Activated T-cell treated with anti-CD3 and anti-CD28 coated beads for 24 hours (primary cell): ENCODE measurements around the gene FFAR1.
"Not testable (repeated sequence)": the region's sequence is repeated elsewhere in the genome, so short reads cannot be mapped to it uniquely, and the experiment has no call there.

Source experiments
- DNase-seq: peaks from one replicate; pipeline ENCODE4 v3.0.0-alpha.2; 2020; ENCODE audit warnings: low read depth

The FFAR1 gene

DNA sequence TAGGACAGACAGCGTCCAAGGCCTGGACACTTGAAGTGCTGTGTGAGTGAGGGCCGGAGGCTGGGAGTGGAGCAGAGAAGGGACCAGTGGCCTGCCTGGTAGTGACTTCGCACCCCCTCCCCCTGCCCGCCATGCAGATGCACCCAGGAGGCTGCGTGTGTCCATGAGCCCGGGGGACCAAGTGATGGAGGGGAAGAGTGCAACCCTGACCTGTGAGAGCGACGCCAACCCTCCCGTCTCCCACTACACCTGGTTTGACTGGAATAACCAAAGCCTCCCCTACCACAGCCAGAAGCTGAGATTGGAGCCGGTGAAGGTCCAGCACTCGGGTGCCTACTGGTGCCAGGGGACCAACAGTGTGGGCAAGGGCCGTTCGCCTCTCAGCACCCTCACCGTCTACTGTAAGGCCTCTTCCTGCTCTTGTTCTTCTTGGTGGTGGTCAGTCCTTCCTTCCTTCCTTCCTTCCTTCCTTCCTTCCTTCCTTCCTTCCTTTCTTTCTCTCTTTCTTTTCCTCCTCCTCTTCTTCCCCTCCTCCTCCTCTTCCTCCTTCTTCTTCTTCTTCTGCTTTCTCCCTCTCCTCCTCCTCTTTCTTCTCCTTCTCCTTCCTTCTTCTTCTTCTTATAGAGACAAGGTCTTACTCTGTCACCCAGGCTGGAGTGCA is 6.0 kb upstream of the FFAR1 start:
- no peak for DNase-seq

DNA sequence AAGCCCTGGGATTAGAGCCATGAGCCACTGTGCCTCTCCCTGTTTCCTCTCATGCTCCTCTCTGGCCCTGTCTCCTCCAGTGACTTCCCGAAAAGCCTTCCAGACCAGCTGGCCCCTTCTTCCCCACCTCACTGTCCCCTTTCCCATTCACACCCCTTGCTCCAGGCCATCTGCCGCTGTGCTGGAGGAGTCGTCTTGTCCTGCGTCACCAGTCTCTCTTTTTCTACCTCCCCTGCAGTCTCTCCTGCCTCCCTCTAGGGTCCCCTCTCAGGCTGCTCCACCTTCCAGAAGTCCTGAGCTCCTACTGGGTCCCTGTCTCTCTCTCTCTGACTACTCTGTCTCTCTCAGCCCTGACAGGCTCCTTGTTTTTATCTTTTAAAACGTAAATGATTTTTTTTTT is 5.3 kb upstream of the FFAR1 start:
- DNase-seq, result no peak

GRCh38 chr19:35344511-35345031 is 3.1 kb upstream of the FFAR1 start:
- no peak for DNase-seq

DNA sequence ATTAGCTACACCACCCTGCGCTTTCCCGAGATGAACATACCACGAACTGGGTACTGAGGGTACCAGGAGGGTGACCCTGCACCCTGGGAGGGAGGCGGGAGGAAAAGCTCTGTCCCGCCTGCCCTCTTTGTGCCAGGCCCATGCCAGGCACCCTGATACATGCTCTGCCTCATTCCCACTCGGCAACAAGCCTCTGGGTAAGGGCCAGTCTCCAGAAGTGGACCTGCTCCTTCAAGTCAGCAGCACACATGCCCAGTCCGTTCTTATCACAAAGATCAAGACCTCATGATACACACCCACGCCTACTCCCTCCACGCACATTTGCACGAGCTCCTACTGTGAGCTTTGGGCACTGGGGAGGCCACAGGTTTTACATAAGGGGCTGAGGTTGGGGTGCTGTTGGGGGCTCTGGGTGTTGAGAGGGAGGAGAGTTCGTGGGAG is 2.0 kb upstream of the FFAR1 start:
- no peak for DNase-seq

DNA sequence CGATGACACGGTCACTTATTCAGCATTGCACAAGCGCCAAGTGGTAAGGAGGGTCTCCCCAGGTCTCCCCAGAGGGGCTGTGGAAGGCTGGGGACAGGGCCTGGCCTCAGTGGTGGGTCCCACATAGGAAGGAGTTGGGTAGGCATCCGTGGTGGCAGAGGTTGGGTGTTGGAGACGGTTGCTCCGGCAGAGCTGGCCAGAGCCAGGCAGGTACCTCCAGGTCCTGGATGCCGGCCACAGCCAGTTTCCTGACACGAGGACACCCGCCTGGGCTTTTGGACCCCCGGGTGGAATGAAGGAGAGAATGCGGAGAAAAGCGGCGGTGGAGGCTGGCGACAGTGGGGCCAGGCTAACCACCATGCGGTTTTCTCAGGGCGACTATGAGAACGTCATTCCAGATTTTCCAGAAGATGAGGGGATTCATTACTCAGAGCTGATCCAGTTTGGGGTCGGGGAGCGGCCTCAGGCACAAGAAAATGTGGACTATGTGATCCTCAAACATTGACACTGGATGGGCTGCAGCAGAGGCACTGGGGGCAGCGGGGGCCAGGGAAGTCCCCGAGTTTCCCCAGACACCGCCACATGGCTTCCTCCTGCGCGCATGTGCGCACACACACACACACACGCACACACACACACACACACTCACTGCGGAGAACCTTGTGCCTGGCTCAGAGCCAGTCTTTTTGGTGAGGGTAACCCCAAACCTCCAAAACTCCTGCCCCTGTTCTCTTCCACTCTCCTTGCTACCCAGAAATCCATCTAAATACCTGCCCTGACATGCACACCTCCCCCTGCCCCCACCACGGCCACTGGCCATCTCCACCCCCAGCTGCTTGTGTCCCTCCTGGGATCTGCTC is 1.3 kb upstream of the FFAR1 start:
- peak; percentile 59 for DNase-seq

GRCh38 chr19:35347930-35348298 is 212 bp downstream of the FFAR1 start:
- DNase-seq, result no peak

DNA sequence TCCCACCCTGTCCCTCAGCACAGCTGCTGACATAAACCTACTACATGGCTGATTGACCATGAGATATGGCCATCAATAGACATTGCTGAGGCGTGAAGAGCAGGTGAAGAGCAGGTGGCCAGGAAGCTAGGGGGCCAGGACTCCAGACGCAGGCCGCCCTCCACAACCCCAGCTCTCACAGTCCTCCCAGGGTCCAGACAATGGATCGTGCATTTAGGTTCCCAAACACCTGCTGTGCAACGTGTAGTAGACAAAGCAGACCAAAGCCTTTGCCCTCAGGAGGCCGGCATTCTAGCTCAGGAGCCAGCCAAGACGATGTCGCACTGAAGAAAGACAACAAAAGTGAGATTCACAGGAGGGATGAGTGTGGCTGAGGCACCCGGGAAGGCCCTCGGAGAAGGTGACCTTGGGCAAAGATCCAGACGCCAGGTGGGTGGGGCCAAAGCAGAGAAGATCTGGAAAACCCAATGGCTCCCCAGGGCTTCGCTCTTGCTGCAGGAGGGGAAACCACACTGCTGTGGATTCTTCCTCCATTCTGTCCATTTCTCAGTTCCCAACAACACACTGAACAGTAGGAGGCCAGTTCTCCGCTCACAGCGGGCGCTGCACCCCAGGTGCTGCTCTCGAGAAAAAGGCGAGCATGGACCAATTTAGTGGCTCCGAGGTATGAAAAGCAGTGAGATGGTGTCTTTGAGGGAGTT is 1.4 kb downstream of the FFAR1 start:
- no peak for DNase-seq

GRCh38 chr19:35349614-35350521 is 2.2 kb downstream of the FFAR1 start:
- DNase-seq, result no peak

DNA sequence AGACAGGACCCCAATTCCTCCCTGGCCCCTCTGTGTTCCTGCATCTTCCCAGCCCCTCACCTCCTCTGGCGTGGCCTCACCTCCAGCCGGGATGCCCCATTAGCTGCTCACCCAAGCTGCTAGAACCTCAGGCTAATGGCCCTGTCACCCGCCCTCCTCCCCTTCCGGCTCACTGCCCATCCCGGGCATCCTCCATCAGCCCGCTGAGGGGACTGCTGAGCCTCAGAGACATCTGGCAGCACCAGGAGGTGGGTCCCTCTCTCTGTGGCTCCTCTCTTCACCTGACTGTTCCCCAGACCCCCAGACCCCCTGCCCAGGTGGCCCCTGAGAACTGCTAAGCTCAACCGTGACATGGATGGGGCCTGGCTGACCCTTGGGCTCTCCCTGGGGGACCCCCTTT is 2.9 kb downstream of the FFAR1 start:
- no peak for DNase-seq

DNA sequence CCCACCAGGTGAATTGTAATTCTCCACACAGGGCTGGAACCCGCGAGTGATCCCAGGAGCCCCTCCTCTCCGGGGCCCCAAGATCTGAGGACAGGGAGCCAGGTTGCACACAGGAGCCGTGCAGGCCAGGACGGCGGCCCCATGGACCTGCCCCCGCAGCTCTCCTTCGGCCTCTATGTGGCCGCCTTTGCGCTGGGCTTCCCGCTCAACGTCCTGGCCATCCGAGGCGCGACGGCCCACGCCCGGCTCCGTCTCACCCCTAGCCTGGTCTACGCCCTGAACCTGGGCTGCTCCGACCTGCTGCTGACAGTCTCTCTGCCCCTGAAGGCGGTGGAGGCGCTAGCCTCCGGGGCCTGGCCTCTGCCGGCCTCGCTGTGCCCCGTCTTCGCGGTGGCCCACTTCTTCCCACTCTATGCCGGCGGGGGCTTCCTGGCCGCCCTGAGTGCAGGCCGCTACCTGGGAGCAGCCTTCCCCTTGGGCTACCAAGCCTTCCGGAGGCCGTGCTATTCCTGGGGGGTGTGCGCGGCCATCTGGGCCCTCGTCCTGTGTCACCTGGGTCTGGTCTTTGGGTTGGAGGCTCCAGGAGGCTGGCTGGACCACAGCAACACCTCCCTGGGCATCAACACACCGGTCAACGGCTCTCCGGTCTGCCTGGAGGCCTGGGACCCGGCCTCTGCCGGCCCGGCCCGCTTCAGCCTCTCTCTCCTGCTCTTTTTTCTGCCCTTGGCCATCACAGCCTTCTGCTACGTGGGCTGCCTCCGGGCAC is 3.9 kb downstream of the FFAR1 start:
- DNase-seq, result no peak

DNA sequence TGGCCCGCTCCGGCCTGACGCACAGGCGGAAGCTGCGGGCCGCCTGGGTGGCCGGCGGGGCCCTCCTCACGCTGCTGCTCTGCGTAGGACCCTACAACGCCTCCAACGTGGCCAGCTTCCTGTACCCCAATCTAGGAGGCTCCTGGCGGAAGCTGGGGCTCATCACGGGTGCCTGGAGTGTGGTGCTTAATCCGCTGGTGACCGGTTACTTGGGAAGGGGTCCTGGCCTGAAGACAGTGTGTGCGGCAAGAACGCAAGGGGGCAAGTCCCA is 4.4 kb downstream of the FFAR1 start:
- DNase-seq, result no peak

DNA sequence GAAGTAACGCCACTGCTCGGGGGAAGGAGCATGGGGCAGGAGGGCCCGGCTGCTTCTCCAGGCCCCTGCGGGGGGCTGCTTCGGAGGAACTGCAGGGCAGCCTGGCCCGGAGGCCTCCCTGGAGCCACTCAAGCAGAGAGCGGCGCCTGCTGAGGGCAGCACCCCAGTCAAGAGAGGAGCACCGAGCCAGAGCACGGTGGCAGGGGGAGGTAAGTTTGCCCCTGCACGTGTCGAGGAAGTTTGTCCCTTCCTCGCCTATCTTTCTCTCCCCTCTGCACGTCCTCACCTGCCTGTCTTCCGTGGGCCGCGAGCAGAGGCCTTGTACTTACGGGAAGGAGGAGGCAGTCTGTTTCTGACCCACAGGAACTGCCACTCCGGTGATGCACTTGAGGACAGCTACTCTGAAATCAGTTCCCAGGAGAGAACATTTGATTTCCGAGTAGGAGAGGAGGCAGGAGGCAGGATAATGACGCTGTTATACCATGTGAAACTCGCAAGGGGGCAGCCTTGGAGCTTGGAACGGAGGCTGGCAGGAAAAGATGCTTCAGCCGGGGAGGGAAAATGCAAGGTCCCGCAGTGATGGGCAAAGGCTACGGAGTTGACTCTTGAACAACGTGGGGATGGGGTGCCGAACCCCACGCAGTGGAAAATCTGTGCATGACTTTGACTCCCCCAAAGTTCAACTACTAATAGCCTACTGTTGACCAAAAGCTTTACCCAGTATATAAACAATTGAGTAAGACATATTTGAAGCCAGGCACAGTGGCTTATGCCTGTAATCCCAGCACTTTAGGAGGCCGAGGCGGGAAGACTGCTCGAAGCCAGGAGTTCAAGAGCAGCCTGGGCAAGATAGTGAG is 5.0 kb downstream of the FFAR1 start:
- DNase-seq, result peak; percentile 56

DNA sequence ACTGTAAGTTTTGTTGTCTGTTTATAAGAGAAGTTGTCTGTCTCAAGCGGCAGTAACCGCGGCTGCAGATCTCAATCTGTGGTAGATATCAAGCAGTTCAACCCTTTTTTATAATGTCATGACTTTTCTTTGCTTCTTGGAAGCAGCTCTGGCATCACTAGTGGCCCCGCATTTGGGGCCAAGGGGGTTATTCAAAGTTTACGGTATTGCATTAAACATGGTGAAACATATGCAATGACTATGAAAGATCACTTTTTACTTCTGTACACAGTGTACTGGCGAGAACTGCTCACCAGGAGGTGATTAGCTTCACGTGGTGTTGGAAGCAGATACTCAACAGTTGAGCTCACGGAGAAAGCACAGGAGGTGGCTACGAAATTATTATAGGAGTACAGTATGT is 5.9 kb downstream of the FFAR1 start:
- DNase-seq, result no peak

- no peak for DNase-seq
Observed at GRCh38 chr19:35354898-35355297, 7.2 kb downstream of the FFAR1 start.

DNA sequence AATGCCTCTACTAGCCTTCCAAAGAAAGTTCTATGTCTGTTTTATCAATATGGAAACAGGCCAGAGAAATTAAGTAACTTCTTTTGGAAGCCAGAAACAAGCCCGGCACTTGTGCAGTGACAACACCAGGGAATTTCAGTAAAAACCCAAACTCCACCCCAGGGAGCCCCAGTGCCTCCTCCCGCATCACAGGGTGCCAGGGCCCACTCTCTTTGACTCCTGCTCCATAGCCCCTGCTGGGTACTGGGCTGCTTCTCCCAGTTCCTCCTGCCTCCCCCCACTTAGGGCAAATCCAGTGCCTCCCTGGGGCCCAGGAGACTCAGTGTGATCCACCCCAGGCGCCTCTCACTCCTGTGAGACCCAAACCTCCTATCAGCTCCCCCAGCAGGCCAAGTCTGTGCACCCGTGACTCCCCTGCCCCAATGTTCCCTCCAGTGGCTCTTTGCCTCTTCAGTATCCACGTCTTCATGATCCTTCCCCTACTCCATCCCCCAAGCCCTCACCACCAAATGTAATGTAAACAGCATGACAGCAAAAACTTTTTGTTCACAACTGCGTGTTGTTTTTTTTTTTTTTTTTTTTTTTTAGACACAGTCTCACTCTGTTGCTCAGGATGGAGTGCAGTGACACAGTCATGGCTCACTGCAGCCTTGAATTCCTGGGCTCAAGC is 8.2 kb downstream of the FFAR1 start:
- no peak for DNase-seq

- DNase-seq, result no peak
Observed at GRCh38 chr19:35357867-35358573, 10.3 kb downstream of the FFAR1 start, which contains the start of gene FFAR3. FFAR3 (plus strand) TSS chr19:35358460; CDS start chr19:35358891, 431 bp downstream.

DNA sequence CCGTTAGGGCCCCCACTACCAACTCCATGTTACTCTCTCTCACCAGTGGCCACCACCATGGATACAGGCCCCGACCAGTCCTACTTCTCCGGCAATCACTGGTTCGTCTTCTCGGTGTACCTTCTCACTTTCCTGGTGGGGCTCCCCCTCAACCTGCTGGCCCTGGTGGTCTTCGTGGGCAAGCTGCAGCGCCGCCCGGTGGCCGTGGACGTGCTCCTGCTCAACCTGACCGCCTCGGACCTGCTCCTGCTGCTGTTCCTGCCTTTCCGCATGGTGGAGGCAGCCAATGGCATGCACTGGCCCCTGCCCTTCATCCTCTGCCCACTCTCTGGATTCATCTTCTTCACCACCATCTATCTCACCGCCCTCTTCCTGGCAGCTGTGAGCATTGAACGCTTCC is 11.1 kb downstream of the FFAR1 start:
- not testable (repeated sequence) for DNase-seq

GRCh38 chr19:35359395-35359794 is 11.7 kb downstream of the FFAR1 start:
- DNase-seq, result not testable (repeated sequence)

DNA sequence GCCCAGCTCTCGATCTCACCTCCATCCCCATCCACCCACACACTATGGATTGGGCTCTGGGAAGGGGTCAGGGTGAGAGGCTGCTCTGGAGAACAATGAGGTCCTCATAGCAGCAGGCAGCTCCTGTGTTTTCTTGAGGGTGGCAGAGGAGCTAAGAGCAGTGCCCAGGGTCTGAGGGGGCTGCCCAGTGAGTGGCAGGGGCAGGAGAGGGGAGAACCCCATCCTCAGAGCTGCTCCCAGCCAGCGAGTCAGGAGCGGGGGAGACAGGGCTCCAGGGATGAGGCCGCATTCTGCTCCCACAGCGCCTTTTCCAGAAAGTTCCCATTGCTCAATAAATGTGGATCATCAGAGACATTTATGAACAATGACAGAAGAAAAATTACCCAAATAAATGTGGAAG is 12.4 kb downstream of the FFAR1 start:
- DNase-seq, result not testable (repeated sequence)
